Stimulated activated CD8-positive, alpha-beta memory T cell treated with anti-CD3 and anti-CD28 coated beads, Interleukin-12 subunit alpha, Interleukin-12 subunit beta, amount 100 ng/mL, for 24 hours (primary cell): Measurements from ENCODE around the gene SRMS.

ENCODE experiments used
- DNase-seq: peaks from one replicate; pipeline ENCODE4 v3.0.0-alpha.2; 2020; ENCODE audit errors: extremely low read depth

The SRMS gene

GRCh38 chr20:63501818-63502670, 45.5 kb downstream of the SRMS start:
- DNase-seq, result no peak

GRCh38 chr20:63500902-63501817, 46.4 kb downstream of the SRMS start:
- no peak for DNase-seq

GRCh38 chr20:63500151-63500901, 47.2 kb downstream of the SRMS start:
- no peak for DNase-seq

GRCh38 chr20:63499338-63499969, 48.1 kb downstream of the SRMS start:
- DNase-seq, result no peak

- no peak for DNase-seq
These were observed 48.6 kb downstream of the SRMS start, which contains the start of gene EEF1A2 for GRCh38 chr20:63498960-63499337. Gene EEF1A2, minus strand, starts transcription at chr20:63499083. Its CDS starts 1,320 bp downstream, at chr20:63497763.

- DNase-seq, result no peak
These were observed 49.3 kb downstream of the SRMS start for GRCh38 chr20:63497946-63498935.

GRCh38 chr20:63497138-63497945, 50.2 kb downstream of the SRMS start:
- DNase-seq, result no peak

GRCh38 chr20:63496596-63497120, 50.9 kb downstream of the SRMS start:
- DNase-seq, result no peak

- DNase-seq, result peak; percentile 49
These were observed 51.6 kb downstream of the SRMS start for GRCh38 chr20:63495741-63496595.

- no peak for DNase-seq
These were observed 52.3 kb downstream of the SRMS start for GRCh38 chr20:63495167-63495720.

GRCh38 chr20:63494420-63495166, 53.0 kb downstream of the SRMS start:
- DNase-seq, result no peak

GRCh38 chr20:63494084-63494419, 53.5 kb downstream of the SRMS start:
- no peak for DNase-seq

GRCh38 chr20:63493563-63494020, 54.0 kb downstream of the SRMS start:
- DNase-seq, result no peak

GRCh38 chr20:63492982-63493381, 54.6 kb downstream of the SRMS start:
- no peak for DNase-seq

GRCh38 chr20:63492518-63492917, 55.0 kb downstream of the SRMS start:
- no peak for DNase-seq

- no peak for DNase-seq
These were observed 55.8 kb downstream of the SRMS start for GRCh38 chr20:63491635-63492230.

GRCh38 chr20:63491078-63491477, 56.5 kb downstream of the SRMS start:
- DNase-seq, result no peak
